PFSK-1 (cell line): Measurements from ENCODE around the gene LRFN4.

Experiments
- POLR2AphosphoS5 ChIP-seq: IDR thresholded peaks from 2 replicates; pipeline ENCODE4 v1.6.1; 2012; ENCODE audit warnings: low read depth, mild to moderate bottlenecking, control low read depth, low read length, moderate library complexity
- REST ChIP-seq, 2 experiments: IDR thresholded peaks; 2 replicates each; pipeline versions ENCODE4 v1.6.1 to v1.8.0; 2011 to 2012; ENCODE audit warnings: low read depth in 2 of 2, low read length in 2 of 2, control low read depth in 1 of 2, inconsistent platforms in 1 of 2, mild to moderate bottlenecking in 1 of 2, moderate library complexity in 1 of 2; ENCODE audit not compliant: insufficient read depth in 1 of 2

- TF ChIP-seq POLR2AphosphoS5 = no peak
- TF ChIP-seq REST (IDR thresholded peaks at IDR 0.05; ENCODE audit: insufficient read depth in 1 of 2, low read depth in 2 of 2, low read length in 2 of 2) = no peak
Observed at GRCh38 chr11:66835768-66836405, 21.0 kb upstream of the LRFN4 start.
